NCI-H2227 treated with DMSO at 0.1 percent for 48 hours (cell line): ENCODE measurements around the gene GARNL3.

Experiments used
- DNase-seq: peaks from one replicate; lab custom pipeline; 2025; lab: John Stamatoyannopoulos, UW

Gene GARNL3

DNA sequence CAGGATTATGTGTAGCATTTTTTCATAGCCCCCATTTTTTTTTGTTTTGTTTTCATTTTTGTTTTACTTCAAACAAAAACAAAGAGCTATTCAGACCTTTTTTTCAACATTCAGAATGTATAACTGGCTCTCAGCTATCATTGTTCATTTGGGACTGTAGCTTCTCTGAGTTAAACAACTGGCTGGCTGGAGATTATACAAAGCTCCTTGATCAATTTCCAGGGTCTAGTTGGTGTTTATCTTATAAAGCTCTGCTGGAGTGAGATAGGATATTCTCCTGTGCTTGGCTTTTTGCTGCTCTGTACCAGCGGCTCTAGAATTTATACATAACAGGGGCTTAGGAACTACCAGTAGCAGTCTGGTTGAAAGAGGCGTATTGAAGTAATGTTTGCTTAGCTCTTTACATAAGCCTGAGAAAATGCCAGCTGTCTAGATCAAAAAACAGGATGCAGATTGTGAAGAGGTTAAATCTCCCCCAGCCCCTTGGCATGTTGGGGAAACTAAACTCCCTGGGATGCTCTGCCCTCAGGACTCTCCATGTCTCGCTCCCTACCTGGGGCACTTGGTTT, 15.2 kb downstream of the GARNL3 start:
- no peak for DNase-seq

- DNase-seq, result no peak
Observed at GRCh38 chr9:127280880-127281660, 16.5 kb downstream of the GARNL3 start.

GRCh38 chr9:127281891-127282290, 17.3 kb downstream of the GARNL3 start:
- no peak for DNase-seq

DNA sequence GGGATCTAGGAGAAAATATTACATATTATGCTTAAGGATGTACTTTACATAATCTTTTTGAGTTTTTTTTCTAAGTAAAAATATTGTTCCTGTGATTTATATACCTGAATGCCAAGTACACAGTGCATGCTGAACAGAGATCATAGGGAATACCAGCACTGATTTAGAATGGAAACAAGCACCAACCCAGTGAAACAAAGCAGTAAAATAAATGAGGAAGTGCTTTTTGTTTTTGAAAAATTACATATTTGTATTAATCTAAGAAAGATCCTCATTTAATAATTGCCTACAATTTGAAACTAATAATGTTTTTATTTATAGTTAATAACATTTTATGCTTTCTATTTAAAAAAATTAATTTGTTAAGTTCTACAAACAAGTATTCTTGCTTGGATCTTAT, 18.0 kb downstream of the GARNL3 start:
- no peak for DNase-seq

GRCh38 chr9:127283135-127283534, 18.6 kb downstream of the GARNL3 start:
- no peak for DNase-seq

- no peak for DNase-seq
Observed at GRCh38 chr9:127283917-127284497, 19.4 kb downstream of the GARNL3 start.

DNA sequence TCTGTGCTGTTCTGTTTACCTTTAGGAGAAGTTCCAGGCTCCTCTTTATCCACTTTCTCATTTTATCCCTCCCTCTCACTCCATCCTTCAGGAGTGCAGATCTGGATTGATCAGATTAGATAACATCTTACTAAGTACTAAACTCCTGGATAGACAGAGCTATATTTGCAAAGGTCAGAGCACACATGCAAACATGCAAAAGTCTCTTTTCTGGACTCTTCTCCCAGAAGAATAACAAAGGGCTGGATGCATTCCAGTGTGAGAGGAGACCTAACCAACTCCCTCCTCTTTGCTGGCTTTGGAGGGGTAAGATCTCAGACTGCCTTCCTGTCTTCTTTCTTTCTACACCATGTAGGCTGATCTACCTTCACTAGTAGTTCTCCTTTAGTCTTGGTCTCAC, 21.4 kb downstream of the GARNL3 start:
- no peak for DNase-seq

- DNase-seq, result no peak
Observed at GRCh38 chr9:127290561-127291065, 26.0 kb downstream of the GARNL3 start.

DNA sequence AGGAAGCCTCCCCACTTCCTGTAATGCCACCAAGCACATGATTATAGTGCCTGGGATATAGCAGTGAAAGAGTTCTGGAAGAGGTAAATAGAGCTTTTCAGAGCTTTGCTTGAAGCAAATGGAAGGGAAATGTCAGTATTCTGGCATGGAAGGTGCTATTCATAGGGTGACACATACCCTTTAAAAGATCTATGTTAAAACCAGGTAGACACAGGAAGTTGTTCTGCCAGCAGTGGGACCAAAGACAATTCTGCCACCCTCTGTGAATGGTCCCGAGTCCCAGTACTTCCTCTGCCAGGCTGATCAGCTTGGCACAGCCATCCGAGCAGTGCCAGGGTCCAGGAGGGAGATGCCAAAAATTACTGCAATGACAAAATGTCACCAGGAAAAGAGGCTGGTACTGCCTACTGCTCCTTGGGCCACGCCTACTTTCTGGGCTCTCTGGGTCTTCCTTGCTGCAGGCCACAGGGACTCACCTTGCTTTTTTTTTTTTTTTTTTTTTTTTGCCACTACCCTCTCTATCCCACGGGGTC, 26.7 kb downstream of the GARNL3 start:
- no peak for DNase-seq

DNA sequence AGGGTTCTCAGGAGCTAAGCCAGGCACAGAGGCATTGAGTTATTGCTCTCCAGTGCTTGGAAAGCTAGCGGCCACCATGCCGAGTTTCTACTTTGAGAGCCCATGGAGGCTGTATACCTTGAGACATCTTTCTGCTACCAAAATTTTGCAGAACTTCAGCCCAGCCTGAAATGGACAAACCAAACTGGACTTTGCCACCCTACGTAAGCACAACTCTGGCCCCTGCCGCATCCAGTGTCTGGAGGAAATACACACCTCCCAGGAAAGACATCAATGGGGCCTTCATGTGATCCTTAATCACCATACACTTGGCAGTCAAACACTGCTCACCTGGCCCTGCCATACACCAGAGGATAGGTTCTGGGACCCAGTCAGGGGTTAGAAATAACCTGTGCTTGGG, 27.8 kb downstream of the GARNL3 start:
- no peak for DNase-seq

- DNase-seq, result no peak
Observed at GRCh38 chr9:127293328-127293727, 28.8 kb downstream of the GARNL3 start.

DNA sequence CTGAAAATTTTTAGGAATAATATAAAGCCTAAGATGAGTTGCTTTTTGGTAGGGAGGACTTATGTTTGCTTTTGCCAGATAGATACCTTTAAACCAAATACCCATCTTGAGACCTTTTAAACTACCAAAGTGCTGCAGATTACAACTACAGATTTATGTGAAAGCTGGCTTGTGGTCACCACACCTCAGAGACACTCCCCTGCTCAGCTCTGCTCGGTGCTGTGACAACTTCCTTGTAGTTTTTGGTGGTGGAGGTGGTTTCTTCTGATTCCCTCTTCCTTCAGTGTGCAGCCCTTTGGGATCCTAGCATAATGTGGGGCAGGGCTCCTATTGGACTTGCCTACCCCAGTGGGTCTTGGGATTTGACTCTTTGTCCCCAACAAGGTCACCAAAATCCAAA, 29.2 kb downstream of the GARNL3 start:
- no peak for DNase-seq

GRCh38 chr9:127295005-127295404, 30.4 kb downstream of the GARNL3 start:
- DNase-seq, result no peak

GRCh38 chr9:127300886-127301447, 36.4 kb downstream of the GARNL3 start:
- DNase-seq, result no peak

GRCh38 chr9:127303830-127304229, 39.3 kb downstream of the GARNL3 start:
- no peak for DNase-seq

DNA sequence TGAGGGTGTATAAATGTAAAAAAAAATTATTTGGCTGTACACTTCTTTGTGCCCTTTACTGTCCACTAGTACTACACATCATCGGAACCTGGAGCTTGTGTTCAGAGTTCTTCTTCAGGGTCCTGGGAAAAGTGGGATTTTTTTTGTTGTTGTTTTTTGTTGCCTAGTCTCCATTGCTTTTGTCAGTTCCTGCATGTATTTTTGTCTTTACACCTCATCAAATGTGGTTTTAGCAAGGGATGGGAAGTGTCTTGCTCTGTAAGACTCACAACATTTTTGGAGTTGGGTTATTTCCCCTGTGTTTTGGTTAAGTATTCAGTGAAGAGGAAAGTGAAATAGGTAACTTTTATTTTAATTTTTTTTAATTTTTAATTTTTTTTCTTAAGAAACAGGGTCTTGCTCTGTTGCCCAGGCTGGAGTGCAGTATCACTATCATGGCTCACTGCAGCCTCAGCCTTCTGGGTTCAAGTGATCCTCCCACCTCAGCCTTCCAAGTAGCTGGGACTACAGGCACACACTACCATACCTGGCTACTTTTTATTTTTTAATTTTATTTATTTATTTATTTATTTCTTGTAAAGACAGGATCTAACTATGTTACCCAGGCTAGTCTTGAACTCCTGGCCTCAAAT, 40.7 kb downstream of the GARNL3 start:
- DNase-seq, result no peak

DNA sequence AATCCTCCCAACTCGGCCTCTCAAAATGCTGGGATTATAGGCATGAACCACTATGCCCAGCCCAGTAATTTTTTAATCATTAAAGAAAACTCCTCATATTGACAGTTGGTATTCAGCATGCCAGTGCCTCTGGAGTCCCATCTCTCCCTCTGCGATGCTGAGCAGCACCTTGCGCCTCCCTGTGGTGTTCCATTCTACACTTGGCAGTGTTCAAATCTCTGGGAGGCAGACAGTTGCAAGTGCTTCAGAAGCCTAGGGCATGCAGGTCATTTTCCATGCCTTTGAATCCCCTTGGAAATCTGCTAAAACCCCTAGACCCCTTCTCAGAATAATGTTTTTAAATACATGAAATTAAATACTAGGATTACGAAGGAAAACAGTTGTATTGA, 41.3 kb downstream of the GARNL3 start:
- DNase-seq, result no peak

DNA sequence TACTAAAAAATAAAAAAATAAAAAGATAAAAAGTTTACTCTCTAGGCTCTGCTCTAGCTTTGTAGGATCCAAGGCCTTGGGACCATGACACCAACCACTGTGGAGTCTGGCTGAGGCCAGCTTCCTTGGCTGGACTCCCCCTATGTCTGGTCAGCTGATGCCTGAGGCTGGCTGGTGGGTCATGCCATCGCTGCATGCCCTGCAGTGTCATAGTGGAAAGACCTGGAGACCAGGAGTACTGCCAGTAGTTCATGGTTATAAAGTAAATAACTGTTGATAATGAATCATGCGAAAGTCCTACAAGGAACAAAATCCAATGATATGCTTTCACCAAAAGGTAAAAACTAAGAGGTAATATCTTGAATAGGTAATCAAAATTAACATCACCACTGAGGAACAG, 43.2 kb downstream of the GARNL3 start:
- no peak for DNase-seq

GRCh38 chr9:127308652-127309434, 44.3 kb downstream of the GARNL3 start:
- no peak for DNase-seq

GRCh38 chr9:127309715-127310114, 45.1 kb downstream of the GARNL3 start:
- DNase-seq, result no peak

GRCh38 chr9:127311239-127311741, 46.7 kb downstream of the GARNL3 start:
- no peak for DNase-seq
